IPS DF 6.9 (cell line): Measurements from ENCODE around the gene TK2.
"Not testable (repeated sequence)": the region's sequence is repeated elsewhere in the genome, so short reads cannot be mapped to it uniquely, and the experiment has no call there.

Experiments
- DNase-seq: peaks from one replicate; pipeline ENCODE4 v3.0.0-alpha.2; 2013; ENCODE audit warnings: low read depth, low spot score
- H3K27ac ChIP-seq: one replicate; pipeline ENCODE4 v1.5.1; 2013; ENCODE audit warnings: low read length, control low read depth
- H3K27me3 ChIP-seq: 2 replicates; pipeline ENCODE4 v1.6.1; 2013; ENCODE audit warnings: mild to moderate bottlenecking, low read length; ENCODE audit not compliant: control insufficient read depth, insufficient read depth
- H3K36me3 ChIP-seq: 2 replicates; pipeline ENCODE4 v1.6.1; 2013; ENCODE audit warnings: low read length; ENCODE audit not compliant: control insufficient read depth, insufficient read depth
- H3K4me1 ChIP-seq: 2 replicates; pipeline ENCODE4 v1.6.1; 2013; ENCODE audit warnings: low read length; ENCODE audit not compliant: control insufficient read depth, insufficient read depth
- H3K4me3 ChIP-seq: 2 replicates; pipeline ENCODE4 v1.5.1; 2013; ENCODE audit warnings: mild to moderate bottlenecking, low read length
- H3K9me3 ChIP-seq: 2 replicates; pipeline ENCODE4 v1.6.1; 2013; ENCODE audit warnings: low read length, inconsistent platforms; ENCODE audit not compliant: control insufficient read depth, insufficient read depth
- WGBS: extraction: QIAGEN DNeasy Blood & Tissue Kit; methylation state at CpG from one replicate; pipeline ENCODE4 v1.1.7; 2013; ENCODE audit warnings: mixed read lengths, missing lambda C conversion rate; ENCODE audit not compliant: insufficient read length, insufficient coverage; 5-methylcytosine and 5-hydroxymethylcytosine counted together

The TK2 gene

GRCh38 chr16:66549284-66550131, at the start of gene TK2:
Gene TK2 (minus strand): TSS chr16:66550122. CDS start chr16:66550061, 61 bp downstream.
- no peaks in the 10 kb centered on the region for H3K36me3 ChIP-seq
- no peaks in the 10 kb centered on the region; the same call in 1 of the 2 replicates for H3K27me3 ChIP-seq
- H3K4me1 ChIP-seq, result 0 out of 2 replicates have a peak, but pooled peaks cover 2% of the 10 kb centered on the region
- H3K4me3 ChIP-seq, result peak within 1 kb of the TSS; percentile 65
- no peaks in the 10 kb centered on the region for H3K9me3 ChIP-seq
- no CpG with 5 or more reads among the region's 80 CpGs for WGBS
- no peak within 1 kb of the TSS for H3K27ac ChIP-seq
- peak; percentile 20 for DNase-seq

- no peak overlapping the region for H3K4me3 ChIP-seq
- no peaks in the 10 kb centered on the region for H3K9me3 ChIP-seq
- H3K36me3 ChIP-seq, result no peaks in the 10 kb centered on the region
- no peak for DNase-seq
- no CpG with 5 or more reads among the region's 3 CpGs for WGBS
- H3K27me3 ChIP-seq, result no peaks in the 10 kb centered on the region
- H3K4me1 ChIP-seq, result no peaks in the 10 kb centered on the region
- no peak overlapping the region for H3K27ac ChIP-seq
These were observed 48.2 kb upstream of the TK2 start for GRCh38 chr16:66598111-66598510.

GRCh38 chr16:66596986-66597848, 47.3 kb upstream of the TK2 start:
- no peaks in the 10 kb centered on the region for H3K4me1 ChIP-seq
- no peaks in the 10 kb centered on the region for H3K36me3 ChIP-seq
- DNase-seq, result no peak
- no peak overlapping the region for H3K27ac ChIP-seq
- no peaks in the 10 kb centered on the region for H3K27me3 ChIP-seq
- no CpG with 5 or more reads among the region's 5 CpGs for WGBS
- no peak overlapping the region for H3K4me3 ChIP-seq
- H3K9me3 ChIP-seq, result no peaks in the 10 kb centered on the region

- not testable (repeated sequence) for H3K27me3 ChIP-seq, H3K9me3 ChIP-seq, H3K4me3 ChIP-seq, DNase-seq, H3K4me1 ChIP-seq, H3K36me3 ChIP-seq, H3K27ac ChIP-seq
- no CpG with 5 or more reads among the region's 4 CpGs for WGBS
These were observed 46.6 kb upstream of the TK2 start for GRCh38 chr16:66596559-66596958.

- no peak for DNase-seq
- H3K9me3 ChIP-seq, result no peaks in the 10 kb centered on the region
- no peak overlapping the region for H3K27ac ChIP-seq
- no peaks in the 10 kb centered on the region for H3K36me3 ChIP-seq
- no CpG with 5 or more reads among the region's 7 CpGs for WGBS
- H3K4me3 ChIP-seq, result no peak overlapping the region
- no peaks in the 10 kb centered on the region for H3K27me3 ChIP-seq
- no peaks in the 10 kb centered on the region for H3K4me1 ChIP-seq
These were observed 44.8 kb upstream of the TK2 start for GRCh38 chr16:66594739-66595138.

GRCh38 chr16:66592814-66593213, 42.9 kb upstream of the TK2 start:
- H3K27me3 ChIP-seq, result no peaks in the 10 kb centered on the region
- DNase-seq, result no peak
- no peaks in the 10 kb centered on the region for H3K4me1 ChIP-seq
- no peak overlapping the region for H3K4me3 ChIP-seq
- H3K27ac ChIP-seq, result no peak overlapping the region
- no peaks in the 10 kb centered on the region for H3K9me3 ChIP-seq
- no CpG with 5 or more reads among the region's 3 CpGs for WGBS
- no peaks in the 10 kb centered on the region for H3K36me3 ChIP-seq

- Histone ChIP-seq H3K4me3 (no peak overlapping the region), H3K4me1 (no peaks in the 10 kb centered on the region), H3K9me3 (no peaks in the 10 kb centered on the region), H3K36me3 (no peaks in the 10 kb centered on the region), H3K27ac (no peak overlapping the region), H3K27me3 (no peaks in the 10 kb centered on the region)
- DNase-seq, result no peak
- WGBS, result no CpG with 5 or more reads among the region's 3 CpGs
These were observed 42.3 kb upstream of the TK2 start for GRCh38 chr16:66592241-66592640.

- Histone ChIP-seq H3K4me1 (no peaks in the 10 kb centered on the region), H3K9me3 (no peaks in the 10 kb centered on the region), H3K27me3 (no peaks in the 10 kb centered on the region), H3K36me3 (no peaks in the 10 kb centered on the region), H3K27ac (no peak overlapping the region), H3K4me3 (no peak overlapping the region)
- no CpG with 5 or more reads among the region's 4 CpGs for WGBS
- DNase-seq, result no peak
These were observed 41.1 kb upstream of the TK2 start for GRCh38 chr16:66591018-66591417.

- Histone ChIP-seq H3K4me1 (no peaks in the 10 kb centered on the region), H3K36me3 (no peaks in the 10 kb centered on the region), H3K4me3 (no peak overlapping the region), H3K27me3 (no peaks in the 10 kb centered on the region), H3K9me3 (no peaks in the 10 kb centered on the region), H3K27ac (no peak overlapping the region)
- DNase-seq, result no peak
- no CpG with 5 or more reads among the region's 8 CpGs for WGBS
These were observed 40.4 kb upstream of the TK2 start for GRCh38 chr16:66590322-66590721.

- Histone ChIP-seq H3K4me3 (no peak overlapping the region), H3K27me3 (no peaks in the 10 kb centered on the region), H3K4me1 (no peaks in the 10 kb centered on the region), H3K27ac (no peak overlapping the region), H3K9me3 (no peaks in the 10 kb centered on the region), H3K36me3 (no peaks in the 10 kb centered on the region)
- no CpG with 5 or more reads among the region's 8 CpGs for WGBS
- no peak for DNase-seq
These were observed 39.2 kb upstream of the TK2 start for GRCh38 chr16:66588981-66589713.
